Spleen (tissue), 7 donors: Measurements from ENCODE around the gene OR7A5.

Source experiments
- CTCF ChIP-seq, 11 experiments: fragments of 200-600 bp in 7 of 11; fragments of 450-650 bp in 4 of 11; sonication (generic) in 4 of 11; IDR thresholded peaks in 8 of 11; conservative IDR thresholded peaks in 3 of 11; 1 replicate in 7 of 11; 2 replicates in 4 of 11; pipeline versions ENCODE4 v1.4.0 to v1.8.0; 2016 to 2021; ENCODE audit warnings: antibody characterized with exemption in 11 of 11, inconsistent platforms in 4 of 11, mild to moderate bottlenecking in 1 of 11
- POLR2A ChIP-seq, 3 donors: fragments of 450-650 bp; IDR thresholded peaks; one replicate each; pipeline ENCODE4 v1.5.1; 2017; ENCODE audit warnings: antibody characterized with exemption in 3 of 3, mild to moderate bottlenecking in 1 of 3
- donor health status: DM: no; HTN: no; CAD: no; lungs with moderate emphysema.
- donor health status: DM: no; HTN: no; CAD: no.
- donor health status: DM: no; HTN: no; CAD: no.

GRCh38 chr19:14798760-14799159, 36.2 kb downstream of the OR7A5 start:
- TF ChIP-seq POLR2A (IDR thresholded peaks at IDR 0.05) = no peak
- no peak for TF ChIP-seq CTCF (IDR thresholded peaks at IDR 0.05 in 8 of 11, conservative IDR thresholded peaks at IDR 0.05 in 3 of 11)
